OCI-M1 (cell line): ENCODE results near the gene RFX2.
"Not testable (repeated sequence)": the region's sequence is repeated elsewhere in the genome, so short reads cannot be mapped to it uniquely, and the experiment has no call there.

Source experiments
- DNase-seq: peaks from one replicate; lab custom pipeline; 2025; lab: John Stamatoyannopoulos, UW

RFX2 gene

GRCh38 chr19:6074709-6075403 lies 35.4 kb downstream of the RFX2 start:
- no peak for DNase-seq

GRCh38 chr19:6073858-6074708 lies 36.2 kb downstream of the RFX2 start:
- DNase-seq = no peak

GRCh38 chr19:6073233-6073632 lies 37.1 kb downstream of the RFX2 start:
- not testable (repeated sequence) for DNase-seq

GRCh38 chr19:6071875-6072274 lies 38.4 kb downstream of the RFX2 start:
- DNase-seq = no peak

GRCh38 chr19:6070720-6071485 lies 39.4 kb downstream of the RFX2 start:
- DNase-seq = no peak

GRCh38 chr19:6070207-6070681 lies 40.1 kb downstream of the RFX2 start:
- DNase-seq = no peak

GRCh38 chr19:6069268-6069791 lies 41.0 kb downstream of the RFX2 start:
- DNase-seq = no peak

GRCh38 chr19:6068711-6069110 lies 41.6 kb downstream of the RFX2 start:
- DNase-seq = no peak

- DNase-seq = no peak
Observed at GRCh38 chr19:6067975-6068374, 42.3 kb downstream of the RFX2 start.

- peak; percentile 38 for DNase-seq
Observed at GRCh38 chr19:6066661-6067646, 43.3 kb downstream of the RFX2 start.

GRCh38 chr19:6065685-6066374 lies 44.5 kb downstream of the RFX2 start:
- peak; percentile 75 for DNase-seq

- no peak for DNase-seq
Observed at GRCh38 chr19:6064336-6065073, 45.8 kb downstream of the RFX2 start.

GRCh38 chr19:6063576-6064335 lies 46.5 kb downstream of the RFX2 start:
- DNase-seq = no peak

- no peak for DNase-seq
Observed at GRCh38 chr19:6062961-6063575, 47.2 kb downstream of the RFX2 start.

- DNase-seq = no peak
Observed at GRCh38 chr19:6062274-6062673, 48.0 kb downstream of the RFX2 start.

- no peak for DNase-seq
Observed at GRCh38 chr19:6061376-6062130, 48.7 kb downstream of the RFX2 start.

GRCh38 chr19:6060600-6061375 lies 49.5 kb downstream of the RFX2 start:
- DNase-seq = peak; percentile 26
